ENCODE data around the gene INTS12.

DNA sequence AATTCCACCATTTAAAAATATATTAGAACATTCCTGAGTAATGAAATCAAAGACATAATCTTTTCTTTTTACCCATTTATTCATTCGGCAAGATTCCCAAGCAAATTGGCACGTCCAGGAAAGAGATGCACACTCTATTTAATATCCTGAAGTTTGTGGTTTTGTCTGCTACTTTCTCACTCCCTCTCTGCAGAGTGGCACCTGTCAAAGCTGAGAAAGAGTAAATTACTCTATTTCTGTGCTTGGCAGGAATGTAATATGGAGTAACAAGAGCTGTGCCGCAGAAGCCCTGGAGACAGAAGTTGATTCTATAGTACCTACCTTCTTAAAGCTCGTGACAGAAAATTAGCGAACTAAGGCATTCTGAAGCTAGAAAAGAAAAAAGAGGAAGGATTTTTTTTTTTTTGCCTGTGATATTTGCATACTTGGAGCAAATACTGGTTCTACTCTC, 5.6 kb upstream of the INTS12 start:
- TF ChIP-seq, protein P1, sequence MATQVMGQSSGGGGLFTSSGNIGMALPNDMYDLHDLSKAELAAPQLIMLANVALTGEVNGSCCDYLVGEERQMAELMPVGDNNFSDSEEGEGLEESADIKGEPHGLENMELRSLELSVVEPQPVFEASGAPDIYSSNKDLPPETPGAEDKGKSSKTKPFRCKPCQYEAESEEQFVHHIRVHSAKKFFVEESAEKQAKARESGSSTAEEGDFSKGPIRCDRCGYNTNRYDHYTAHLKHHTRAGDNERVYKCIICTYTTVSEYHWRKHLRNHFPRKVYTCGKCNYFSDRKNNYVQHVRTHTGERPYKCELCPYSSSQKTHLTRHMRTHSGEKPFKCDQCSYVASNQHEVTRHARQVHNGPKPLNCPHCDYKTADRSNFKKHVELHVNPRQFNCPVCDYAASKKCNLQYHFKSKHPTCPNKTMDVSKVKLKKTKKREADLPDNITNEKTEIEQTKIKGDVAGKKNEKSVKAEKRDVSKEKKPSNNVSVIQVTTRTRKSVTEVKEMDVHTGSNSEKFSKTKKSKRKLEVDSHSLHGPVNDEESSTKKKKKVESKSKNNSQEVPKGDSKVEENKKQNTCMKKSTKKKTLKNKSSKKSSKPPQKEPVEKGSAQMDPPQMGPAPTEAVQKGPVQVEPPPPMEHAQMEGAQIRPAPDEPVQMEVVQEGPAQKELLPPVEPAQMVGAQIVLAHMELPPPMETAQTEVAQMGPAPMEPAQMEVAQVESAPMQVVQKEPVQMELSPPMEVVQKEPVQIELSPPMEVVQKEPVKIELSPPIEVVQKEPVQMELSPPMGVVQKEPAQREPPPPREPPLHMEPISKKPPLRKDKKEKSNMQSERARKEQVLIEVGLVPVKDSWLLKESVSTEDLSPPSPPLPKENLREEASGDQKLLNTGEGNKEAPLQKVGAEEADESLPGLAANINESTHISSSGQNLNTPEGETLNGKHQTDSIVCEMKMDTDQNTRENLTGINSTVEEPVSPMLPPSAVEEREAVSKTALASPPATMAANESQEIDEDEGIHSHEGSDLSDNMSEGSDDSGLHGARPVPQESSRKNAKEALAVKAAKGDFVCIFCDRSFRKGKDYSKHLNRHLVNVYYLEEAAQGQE (IDR thresholded peaks at IDR 0.05; ENCODE audit: low read depth), result no peak
- TF ChIP-seq YY1 (IDR thresholded peaks at IDR 0.05; ENCODE audit: low read depth) (no peak), RAD21 (IDR thresholded peaks at IDR 0.05; ENCODE audit: low read depth) (no peak), EP300 (IDR thresholded peaks at IDR 0.05; ENCODE audit: borderline replicate concordance) (no peak), TAF1 (IDR thresholded peaks at IDR 0.05; ENCODE audit: low read depth) (no peak), FOXM1 (IDR thresholded peaks at IDR 0.05; ENCODE audit: borderline replicate concordance, low read depth) (no peak), NFIC (IDR thresholded peaks at IDR 0.05) (no peak), ZBTB7A (IDR thresholded peaks at IDR 0.05; ENCODE audit: low read depth) (no peak), TEAD4 (IDR thresholded peaks at IDR 0.05) (no peak), CREB1 (IDR thresholded peaks at IDR 0.05; ENCODE audit: low read depth) (no peak), CEBPB (IDR thresholded peaks at IDR 0.05) (no peak), EGR1 (IDR thresholded peaks at IDR 0.05) (no peak)
- TF ChIP-seq, protein P2, sequence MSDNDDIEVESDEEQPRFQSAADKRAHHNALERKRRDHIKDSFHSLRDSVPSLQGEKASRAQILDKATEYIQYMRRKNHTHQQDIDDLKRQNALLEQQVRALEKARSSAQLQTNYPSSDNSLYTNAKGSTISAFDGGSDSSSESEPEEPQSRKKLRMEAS (IDR thresholded peaks at IDR 0.05), result no peak

All from Ishikawa (cell line).